IMR-90 (cell line): ENCODE results near the gene DYNLRB2. TPM values are rescaled to one million over a fixed set of nuclear protein-coding genes. Genes with fewer than 3 reads are reported as not detected.

Experiments used
- ATAC-seq: fragments of 200-7000 bp; cut with Tn5 transposase; 2 replicates; pipeline ENCODE4 v1.9.1; 2020; ENCODE audit warnings: low read depth, mild to moderate bottlenecking, moderate library complexity
- BruUV-seq: library from RNA; stranded (reverse); fragments of 400-500 nt; replicated peaks from 2 replicates; lab custom pipeline; 2021; lab: Mats Ljungman, UMichigan
- CTCF ChIA-PET: fragments of 300-600 bp; formaldehyde crosslinking; extraction: SDS; loops from one replicate; lab custom pipeline; 2021; ENCODE audit warnings: antibody characterized with exemption; lab: Yijun Ruan, JAX
- POLR2A ChIA-PET: fragments of 300-600 bp; sonication (Branson Sonifier 250); formaldehyde crosslinking; loops from one replicate; lab custom pipeline; 2022; ENCODE audit warnings: antibody characterized with exemption; ENCODE audit not compliant: unreplicated experiment; lab: Charles Lee
- DNase-seq: peaks from one replicate; pipeline ENCODE4 v3.0.0; 2013
- H2AFZ ChIP-seq: replicated peaks from 2 replicates; pipeline ENCODE3; 2013; ENCODE audit warnings: low read length, mild to moderate bottlenecking; ENCODE audit not compliant: poor library complexity
- H2AK5ac ChIP-seq: 2 replicates; pipeline ENCODE4 v1.6.1; 2013; ENCODE audit warnings: low read depth, low read length, inconsistent platforms
- H2AK9ac ChIP-seq: replicated peaks from 2 replicates; pipeline ENCODE3; 2013; ENCODE audit warnings: mild to moderate bottlenecking, low read depth, low read length, moderate library complexity; ENCODE audit not compliant: poor library complexity
- H2BK120ac ChIP-seq: 2 replicates; pipeline ENCODE4 v1.6.1; 2013; ENCODE audit warnings: low read depth, low read length, inconsistent platforms
- H2BK15ac ChIP-seq: 3 replicates; pipeline ENCODE4 v1.6.1; 2013; ENCODE audit warnings: low read depth, low read length, inconsistent platforms
- H2BK20ac ChIP-seq: 2 replicates; pipeline ENCODE4 v1.6.1; 2013; ENCODE audit warnings: low read depth, mild to moderate bottlenecking, inconsistent platforms, low read length, moderate library complexity
- H2BK5ac ChIP-seq: 2 replicates; pipeline ENCODE4 v1.6.1; 2013; ENCODE audit warnings: mild to moderate bottlenecking, low read depth, low read length, inconsistent platforms; ENCODE audit not compliant: poor library complexity, severe bottlenecking
- H3K14ac ChIP-seq: replicated peaks from 2 replicates; pipeline ENCODE4 v1.6.1; 2013; ENCODE audit warnings: low read depth, low read length, inconsistent platforms
- H3K18ac ChIP-seq: 2 replicates; pipeline ENCODE4 v1.6.1; 2013; ENCODE audit warnings: low read depth, low read length, control low read depth
- H3K23ac ChIP-seq: 2 replicates; pipeline ENCODE4 v1.6.1; 2013; ENCODE audit warnings: low read depth, low read length, inconsistent platforms
- H3K27ac ChIP-seq: 2 replicates; pipeline ENCODE4 v1.5.1; 2013; ENCODE audit warnings: mild to moderate bottlenecking, control low read depth, low read length; ENCODE audit not compliant: insufficient read depth
- H3K27me3 ChIP-seq: 2 replicates; pipeline ENCODE4 v1.6.1; 2013; ENCODE audit warnings: low read length; ENCODE audit not compliant: control insufficient read depth, insufficient read depth
- H3K36me3 ChIP-seq: 2 replicates; pipeline ENCODE4 v1.6.1; 2013; ENCODE audit warnings: low read length, mixed read lengths; ENCODE audit not compliant: control insufficient read depth, insufficient read depth
- H3K4ac ChIP-seq: 2 replicates; pipeline ENCODE4 v1.6.1; 2013; ENCODE audit warnings: low read depth, low read length, inconsistent platforms
- H3K4me1 ChIP-seq: 2 replicates; pipeline ENCODE4 v1.6.1; 2013; ENCODE audit warnings: low read length, mixed read lengths; ENCODE audit not compliant: control insufficient read depth, insufficient read depth
- H3K4me2 ChIP-seq: 2 replicates; pipeline ENCODE4 v1.6.1; 2013; ENCODE audit warnings: low read depth, mild to moderate bottlenecking, control low read depth, low read length, moderate library complexity
- H3K4me3 ChIP-seq: 2 replicates; pipeline ENCODE4 v1.5.1; 2013; ENCODE audit warnings: low read depth, mild to moderate bottlenecking, control low read depth, low read length, moderate library complexity; ENCODE audit not compliant: insufficient read depth
- H3K56ac ChIP-seq: 2 replicates; pipeline ENCODE4 v1.6.1; 2013; ENCODE audit warnings: low read length, inconsistent platforms; ENCODE audit not compliant: insufficient read depth; ENCODE audit errors: extremely low read depth
- H3K79me1 ChIP-seq, 2 experiments: 2 replicates each; pipeline ENCODE4 v1.6.1; 2013; ENCODE audit warnings: low read length in 2 of 2, inconsistent platforms in 1 of 2, low read depth in 1 of 2
- H3K9ac ChIP-seq: 2 replicates; pipeline ENCODE4 v1.6.1; 2013; ENCODE audit warnings: low read depth, low read length, control low read depth
- H3K9me1 ChIP-seq: 2 replicates; pipeline ENCODE4 v1.6.1; 2013; ENCODE audit warnings: low read length, inconsistent platforms; ENCODE audit not compliant: insufficient read depth
- H3K9me3 ChIP-seq: 2 replicates; pipeline ENCODE4 v1.6.1; 2013; ENCODE audit warnings: low read length; ENCODE audit not compliant: control insufficient read depth, insufficient read depth
- H4K20me1 ChIP-seq: 2 replicates; pipeline ENCODE4 v1.6.1; 2013; ENCODE audit warnings: low read length, inconsistent platforms; ENCODE audit not compliant: insufficient read depth
- H4K5ac ChIP-seq: 2 replicates; pipeline ENCODE4 v1.6.1; 2013; ENCODE audit warnings: mild to moderate bottlenecking, low read depth, low read length, control low read depth
- H4K8ac ChIP-seq, 2 experiments: 2 replicates each; pipeline ENCODE4 v1.6.1; 2013; ENCODE audit warnings: low read depth in 2 of 2, low read length in 2 of 2, control low read depth in 1 of 2, inconsistent platforms in 1 of 2
- H4K91ac ChIP-seq: 2 replicates; pipeline ENCODE4 v1.6.1; 2013; ENCODE audit warnings: low read depth, low read length, inconsistent platforms; ENCODE audit not compliant: insufficient read depth
- BHLHE40 ChIP-seq: fragments of 150-350 bp; IDR thresholded peaks from 2 replicates; pipeline ENCODE4 v1.6.1; 2016; ENCODE audit warnings: mild to moderate bottlenecking, low read depth, low read length
- CEBPB ChIP-seq: IDR thresholded peaks from 2 replicates; pipeline ENCODE4 v1.6.1; 2012; ENCODE audit warnings: low read depth, low read length, improper control_type of control experiment
- CHD1 ChIP-seq: IDR thresholded peaks from 2 replicates; pipeline ENCODE4 v1.6.1; 2012; ENCODE audit warnings: low read depth, low read length, improper control_type of control experiment
- FOS ChIP-seq: fragments of 150-350 bp; IDR thresholded peaks from 2 replicates; pipeline ENCODE4 v1.6.1; 2016; ENCODE audit warnings: low read depth, low read length
- MAFK ChIP-seq: IDR thresholded peaks from 2 replicates; pipeline ENCODE4 v1.6.1; 2012; ENCODE audit warnings: low read depth, low read length, improper control_type of control experiment
- MAZ ChIP-seq: IDR thresholded peaks from 2 replicates; pipeline ENCODE4 v1.6.1; 2012; ENCODE audit warnings: low read depth, mild to moderate bottlenecking, low read length, improper control_type of control experiment, moderate library complexity, borderline replicate concordance
- MXI1 ChIP-seq: IDR thresholded peaks from 2 replicates; pipeline ENCODE4 v1.6.1; 2012; ENCODE audit warnings: low read depth, mild to moderate bottlenecking, low read length, moderate library complexity, borderline replicate concordance
- NFE2L2 ChIP-seq: fragments of 150-350 bp; IDR thresholded peaks from 2 replicates; pipeline ENCODE4 v1.6.1; 2016; ENCODE audit warnings: low read depth, mild to moderate bottlenecking, low read length
- POLR2A ChIP-seq: IDR thresholded peaks from 2 replicates; pipeline ENCODE4 v1.6.1; 2012; ENCODE audit warnings: mild to moderate bottlenecking, low read depth, low read length
- RAD21 ChIP-seq: IDR thresholded peaks from 2 replicates; pipeline ENCODE4 v1.6.1; 2012; ENCODE audit warnings: low read length, improper control_type of control experiment
- RCOR1 ChIP-seq: IDR thresholded peaks from 2 replicates; pipeline ENCODE4 v1.6.1; 2012; ENCODE audit warnings: mild to moderate bottlenecking, low read length, improper control_type of control experiment; ENCODE audit not compliant: insufficient replicate concordance
- RFX5 ChIP-seq: IDR thresholded peaks from 2 replicates; pipeline ENCODE4 v1.8.0; 2012; ENCODE audit warnings: low read depth, mild to moderate bottlenecking, low read length, moderate library complexity
- SMC3 ChIP-seq: fragments of 150-350 bp; IDR thresholded peaks from 2 replicates; pipeline ENCODE4 v1.6.1; 2016; ENCODE audit warnings: low read depth, mild to moderate bottlenecking, antibody characterized with exemption, low read length, moderate library complexity
- WGBS, 2 experiments: methylation state at CpG; one replicate each; pipeline versions ENCODE4 v1.1.5 to v1.1.7; 2013; ENCODE audit warnings: missing lambda C conversion rate in 2 of 2; ENCODE audit not compliant: insufficient read length in 1 of 2; ENCODE audit errors: extremely low coverage in 2 of 2; 5-methylcytosine and 5-hydroxymethylcytosine counted together
- dilution Hi-C: fragments of 300-500 bp; cut with HindIII; formaldehyde crosslinking; loops from one replicate; pipeline ENCODE4 v1.14.3; 2018; ENCODE audit warnings: low sequenced_read_pairs; ENCODE audit not compliant: unreplicated experiment
- in situ Hi-C: fragments of 300-500 bp; cut with MboI; formaldehyde crosslinking; loops from 3 replicates; pipeline ENCODE4 v1.14.3; 2019; ENCODE audit warnings: low sequenced_read_pairs, inconsistent platforms, mixed read lengths
- intact Hi-C: fragments of 100-400 bp; cut with micrococcal nuclease; formaldehyde crosslinking; loops from 2 replicates; pipeline ENCODE4 v1.10.0; 2022
- polyA plus RNA-seq, 3 experiments: library from polyadenylated mRNA; depleted of rRNA; stranded (reverse); fragments of >200 nt; gene quantifications; 2 replicates each; pipeline ENCODE4 v1.2.3, GENCODE V29; 2012; ENCODE audit warnings: low replicate concordance in 1 of 3
- total RNA-seq: library from RNA; depleted of rRNA; stranded (reverse); fragments of >200 nt; gene quantifications from 2 replicates; pipeline ENCODE4 v1.2.3, GENCODE V29; 2012
- TF ChIP-seq, protein P1 (sequence below): conservative IDR thresholded peaks from 2 replicates; pipeline ENCODE4 v1.5.1; 2012; ENCODE audit warnings: mild to moderate bottlenecking, low read depth, low read length, improper control_type of control experiment
- TF ChIP-seq, protein P2 (sequence below): fragments of 150-350 bp; IDR thresholded peaks from 2 replicates; pipeline ENCODE4 v1.6.1; 2017; ENCODE audit warnings: mild to moderate bottlenecking, antibody characterized with exemption, low read length, low read depth
- TF ChIP-seq, protein P3 (sequence below): fragments of 150-350 bp; IDR thresholded peaks from 2 replicates; pipeline ENCODE4 v1.6.1; 2016; ENCODE audit warnings: low read depth, mild to moderate bottlenecking, low read length, moderate library complexity, borderline replicate concordance

Gene DYNLRB2
- total and polyA plus RNA-seq, 2 of the 4 experiments (the other 2 are of a cell fraction), result not detected

DNA sequence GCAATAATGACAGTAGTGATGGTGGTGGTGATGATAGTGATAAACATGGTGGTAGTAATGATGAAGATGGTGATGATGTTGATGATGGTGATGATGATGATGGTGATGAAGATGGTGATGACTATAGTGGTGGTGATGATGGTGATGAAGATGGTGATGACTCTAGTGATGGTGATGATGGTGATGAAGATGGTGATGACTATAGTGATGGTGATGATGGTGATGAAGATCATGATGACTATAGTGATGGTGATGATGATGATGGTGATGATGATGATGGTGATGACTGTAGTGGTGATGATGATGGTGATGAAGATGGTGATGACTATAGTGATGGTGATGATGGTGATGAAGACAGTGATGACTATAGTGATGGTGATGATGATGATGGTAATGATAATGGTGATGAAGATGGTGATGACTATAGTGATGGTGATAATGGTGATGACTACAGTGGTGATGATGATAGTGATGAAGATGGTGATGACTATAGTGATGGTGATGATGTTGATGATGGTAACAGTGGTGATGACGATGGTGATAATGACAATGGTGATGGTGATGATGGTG lies 35.6 kb downstream of the DYNLRB2 start:
- intact Hi-C loops, result no loop called here

More for the DNA sequence above, 35.6 kb downstream of the DYNLRB2 start:
- Histone ChIP-seq H3K27me3 (no peaks in the 10 kb centered on the region), H3K14ac (no peak overlapping the region), H3K4ac (no peak overlapping the region), H3K27ac (no peak overlapping the region), H2BK5ac (peak overlapping the region; percentile 4), H2BK20ac (no peak overlapping the region), H2BK120ac (no peak overlapping the region), H3K23ac (no peak overlapping the region), H3K9me3 (peaks cover 10% of the 10 kb centered on the region; the same call in 1 of the 2 replicates), H3K4me1 (no peaks in the 10 kb centered on the region), H3K9me1 (no peaks in the 10 kb centered on the region), H2AFZ (no peak overlapping the region), H3K36me3 (no peaks in the 10 kb centered on the region), H2AK9ac (no peak overlapping the region), H3K4me2 (no peak overlapping the region), H3K18ac (no peak overlapping the region), H3K79me1 (no peaks in the 10 kb centered on the region), H4K8ac (no peak overlapping the region), H2BK15ac (no peak overlapping the region), H4K5ac (no peak overlapping the region), H4K20me1 (no peaks in the 10 kb centered on the region), H3K4me3 (no peak overlapping the region), H2AK5ac (no peak overlapping the region), H3K9ac (no peak overlapping the region), H4K91ac (no peak overlapping the region), H3K56ac (no peak overlapping the region)
- WGBS, 2 experiments, result 17% methylated on average over 1 of the region's 1 CpG; no CpG with 5 or more reads in 1 of the 2 experiments
- BruUV-seq, result no TSS peak
- in situ Hi-C loops, result no loop called here
- CTCF ChIA-PET, result no interaction called here
- no peak for DNase-seq
- POLR2A ChIA-PET, result no interaction called here
- no peak for TF ChIP-seq FOS
- no peak for TF ChIP-seq NFE2L2
- TF ChIP-seq, protein P1, sequence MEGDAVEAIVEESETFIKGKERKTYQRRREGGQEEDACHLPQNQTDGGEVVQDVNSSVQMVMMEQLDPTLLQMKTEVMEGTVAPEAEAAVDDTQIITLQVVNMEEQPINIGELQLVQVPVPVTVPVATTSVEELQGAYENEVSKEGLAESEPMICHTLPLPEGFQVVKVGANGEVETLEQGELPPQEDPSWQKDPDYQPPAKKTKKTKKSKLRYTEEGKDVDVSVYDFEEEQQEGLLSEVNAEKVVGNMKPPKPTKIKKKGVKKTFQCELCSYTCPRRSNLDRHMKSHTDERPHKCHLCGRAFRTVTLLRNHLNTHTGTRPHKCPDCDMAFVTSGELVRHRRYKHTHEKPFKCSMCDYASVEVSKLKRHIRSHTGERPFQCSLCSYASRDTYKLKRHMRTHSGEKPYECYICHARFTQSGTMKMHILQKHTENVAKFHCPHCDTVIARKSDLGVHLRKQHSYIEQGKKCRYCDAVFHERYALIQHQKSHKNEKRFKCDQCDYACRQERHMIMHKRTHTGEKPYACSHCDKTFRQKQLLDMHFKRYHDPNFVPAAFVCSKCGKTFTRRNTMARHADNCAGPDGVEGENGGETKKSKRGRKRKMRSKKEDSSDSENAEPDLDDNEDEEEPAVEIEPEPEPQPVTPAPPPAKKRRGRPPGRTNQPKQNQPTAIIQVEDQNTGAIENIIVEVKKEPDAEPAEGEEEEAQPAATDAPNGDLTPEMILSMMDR, result no peak
- no peak for TF ChIP-seq BHLHE40
- no peak for TF ChIP-seq SMC3
- no peak for TF ChIP-seq MAZ
- TF ChIP-seq, protein P2, sequence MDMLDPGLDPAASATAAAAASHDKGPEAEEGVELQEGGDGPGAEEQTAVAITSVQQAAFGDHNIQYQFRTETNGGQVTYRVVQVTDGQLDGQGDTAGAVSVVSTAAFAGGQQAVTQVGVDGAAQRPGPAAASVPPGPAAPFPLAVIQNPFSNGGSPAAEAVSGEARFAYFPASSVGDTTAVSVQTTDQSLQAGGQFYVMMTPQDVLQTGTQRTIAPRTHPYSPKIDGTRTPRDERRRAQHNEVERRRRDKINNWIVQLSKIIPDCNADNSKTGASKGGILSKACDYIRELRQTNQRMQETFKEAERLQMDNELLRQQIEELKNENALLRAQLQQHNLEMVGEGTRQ, result no peak
- no peak for TF ChIP-seq MAFK
- TF ChIP-seq RAD21, result no peak
- TF ChIP-seq MXI1, result no peak
- TF ChIP-seq RCOR1, result no peak
- TF ChIP-seq, protein P3, sequence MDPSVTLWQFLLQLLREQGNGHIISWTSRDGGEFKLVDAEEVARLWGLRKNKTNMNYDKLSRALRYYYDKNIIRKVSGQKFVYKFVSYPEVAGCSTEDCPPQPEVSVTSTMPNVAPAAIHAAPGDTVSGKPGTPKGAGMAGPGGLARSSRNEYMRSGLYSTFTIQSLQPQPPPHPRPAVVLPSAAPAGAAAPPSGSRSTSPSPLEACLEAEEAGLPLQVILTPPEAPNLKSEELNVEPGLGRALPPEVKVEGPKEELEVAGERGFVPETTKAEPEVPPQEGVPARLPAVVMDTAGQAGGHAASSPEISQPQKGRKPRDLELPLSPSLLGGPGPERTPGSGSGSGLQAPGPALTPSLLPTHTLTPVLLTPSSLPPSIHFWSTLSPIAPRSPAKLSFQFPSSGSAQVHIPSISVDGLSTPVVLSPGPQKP, result no peak
- no peak for TF ChIP-seq POLR2A
- TF ChIP-seq CEBPB, result no peak
- no peak for TF ChIP-seq CHD1
- TF ChIP-seq RFX5, result no peak
- ATAC-seq, result no peak
- dilution Hi-C loops, result no loop called here
